Stomach (tissue), 9 donors: Measurements from ENCODE around the gene JAKMIP1. TPM values are rescaled to one million over a fixed set of nuclear protein-coding genes. Genes with fewer than 3 reads are reported as not detected.
A peak's percentile ranks its signal among the peaks of the same experiment; 100 is the strongest.

Experiments
- DNase-seq, 2 donors: peaks; one replicate each; pipeline versions ENCODE4 v3.0.0 to v3.0.0-alpha.2; 2013 to 2019
- H3K27ac ChIP-seq, 5 donors: fragments of 200-600 bp in 4 of 5; sonication (generic) in 4 of 5; one replicate each; pipeline ENCODE4 v1.5.1; 2013 to 2019; ENCODE audit warnings: mild to moderate bottlenecking in 1 of 5, moderate library complexity in 1 of 5
- H3K27me3 ChIP-seq, 3 donors: fragments of 200-600 bp; sonication (generic); one replicate each; pipeline ENCODE4 v1.5.1; 2017 to 2019; ENCODE audit warnings: mixed run types in 1 of 3
- H3K36me3 ChIP-seq, 4 donors: fragments of 200-600 bp; sonication (generic); 1 replicate in 3 of 4; 2 replicates in 1 of 4; pipeline ENCODE4 v1.5.1; 2016 to 2019
- H3K4me1 ChIP-seq, 4 donors: fragments of 200-600 bp; sonication (generic); one replicate each; pipeline ENCODE4 v1.5.1; 2016 to 2019
- H3K4me3 ChIP-seq, 4 donors: fragments of 200-600 bp; sonication (generic) in 3 of 4; one replicate each; pipeline ENCODE4 v1.5.1; 2016 to 2019; ENCODE audit warnings: mild to moderate bottlenecking in 1 of 4
- H3K9me3 ChIP-seq, 4 donors: fragments of 200-600 bp; sonication (generic); one replicate each; pipeline ENCODE4 v1.5.1; 2016 to 2019
- EP300 ChIP-seq: sonication (generic); formaldehyde crosslinking; IDR thresholded peaks from one replicate; pipeline ENCODE4 v1.6.1; 2017; ENCODE audit warnings: antibody characterized with exemption
- POLR2A ChIP-seq, 4 donors: fragments of 450-650 bp; IDR thresholded peaks; one replicate each; pipeline ENCODE4 v1.6.1; 2016; ENCODE audit warnings: antibody characterized with exemption in 4 of 4, control low read depth in 2 of 4, mild to moderate bottlenecking in 1 of 4, moderate library complexity in 1 of 4
- POLR2AphosphoS5 ChIP-seq, 3 donors: sonication (generic); formaldehyde crosslinking; IDR thresholded peaks; one replicate each; pipeline ENCODE4 v1.6.1; 2016; ENCODE audit warnings: antibody characterized with exemption in 3 of 3
- WGBS, 5 donors: extraction: QIAGEN DNeasy Blood & Tissue Kit in 3 of 5; methylation state at CpG; one replicate each; pipeline versions ENCODE4 v1.1.5 to v1.1.7; 2013 to 2018; 5-methylcytosine and 5-hydroxymethylcytosine counted together
- intact Hi-C: fragments of 100-400 bp; cut with DNase I; formaldehyde crosslinking; loops from one replicate; pipeline ENCODE4 v1.15.1; 2023; ENCODE audit warnings: low total_unique reads
- polyA plus RNA-seq, 3 donors: library from polyadenylated mRNA; stranded (reverse); fragments of 200-250 nt; gene quantifications; one replicate each; pipeline ENCODE4 v1.2.3, GENCODE V29; 2013
- total RNA-seq, 5 donors: library from RNA; depleted of rRNA; stranded (reverse); fragments of >200 nt; gene quantifications; one replicate each; pipeline versions ENCODE4 v1.1.0 to v1.2.3, GENCODE V29; 2014 to 2016
- TF ChIP-seq, protein P1 (sequence below), 7 experiments: fragments of 450-650 bp in 4 of 7; fragments of 200-600 bp in 3 of 7; sonication (generic) in 3 of 7; IDR thresholded peaks; one replicate each; pipeline ENCODE4 v1.5.1; 2016 to 2019; ENCODE audit warnings: antibody characterized with exemption in 7 of 7, control low read depth in 2 of 7, mild to moderate bottlenecking in 1 of 7
- donor health status: healthy with polysubstance abuse.
- donor health status: Bipolar disorder and iron deficiency.
- donor health status: healthy.

Gene JAKMIP1
- total and polyA plus RNA-seq, 8 donors = 0.18 to 10.3 (median 0.54) TPM; not detected in 2

DNA sequence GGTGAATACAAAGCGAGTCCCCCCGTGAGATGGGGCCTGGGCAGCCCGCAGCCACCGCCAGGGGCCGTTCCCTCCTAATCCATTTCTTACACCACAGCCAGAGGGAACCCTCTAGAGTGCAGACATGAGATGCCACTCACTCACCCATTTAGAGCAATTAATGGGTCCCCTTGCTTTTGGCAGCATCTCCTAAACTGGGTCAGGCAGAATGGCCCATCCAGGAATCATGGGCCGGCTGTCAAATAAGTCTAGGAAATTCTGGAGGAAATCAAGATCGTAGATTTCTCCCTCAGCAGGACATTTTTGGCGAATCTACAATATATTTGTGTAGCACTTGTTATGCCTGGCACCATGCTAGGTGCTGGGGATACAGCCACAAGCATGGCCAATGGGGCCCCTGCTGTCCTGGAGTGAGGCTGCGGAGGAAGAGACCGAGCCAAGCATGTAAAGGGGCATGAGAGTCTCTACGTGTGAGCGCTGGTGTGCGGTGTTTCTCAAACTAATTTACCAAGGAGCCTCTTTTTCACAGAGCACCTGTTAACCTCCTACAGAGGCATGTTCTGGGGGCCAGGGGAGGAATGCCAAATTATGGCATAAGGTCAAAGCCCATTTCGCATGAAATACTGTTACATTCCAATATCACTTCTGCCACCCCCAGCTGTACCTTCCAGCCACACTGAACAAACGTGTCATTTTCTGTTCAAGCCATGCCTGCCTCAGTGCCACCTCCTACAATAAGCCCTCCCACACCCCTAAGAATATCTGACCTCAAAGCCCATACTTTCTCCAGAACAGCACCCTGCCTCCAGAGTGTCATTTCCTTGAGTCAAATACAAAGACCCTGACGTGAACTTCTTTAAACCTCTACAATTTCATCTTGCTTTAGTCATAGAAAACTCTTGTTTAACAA lies 28.1 kb upstream of the JAKMIP1 start:
- Histone ChIP-seq H3K4me1 (no peaks in the 10 kb centered on the region), H3K36me3 (no peaks in the 10 kb centered on the region), H3K9me3 (no peaks in the 10 kb centered on the region), H3K27me3 (peaks cover 0 to 41% (median 1%) of the 10 kb centered on the region in 3 donors), H3K4me3 (no peak overlapping the region), H3K27ac (no peak overlapping the region)
- intact Hi-C loops = no loop called here
- DNase-seq = peak in 1 of 2 donors; percentile 8
- 67 to 82% (median 81%) methylated on average over 14 to 16 of the region's 16 CpGs for WGBS, 5 donors
- no peak for TF ChIP-seq POLR2A (IDR thresholded peaks at IDR 0.05)
- TF ChIP-seq POLR2AphosphoS5 (IDR thresholded peaks at IDR 0.05) = no peak
- no peak for TF ChIP-seq EP300
- TF ChIP-seq, protein P1, sequence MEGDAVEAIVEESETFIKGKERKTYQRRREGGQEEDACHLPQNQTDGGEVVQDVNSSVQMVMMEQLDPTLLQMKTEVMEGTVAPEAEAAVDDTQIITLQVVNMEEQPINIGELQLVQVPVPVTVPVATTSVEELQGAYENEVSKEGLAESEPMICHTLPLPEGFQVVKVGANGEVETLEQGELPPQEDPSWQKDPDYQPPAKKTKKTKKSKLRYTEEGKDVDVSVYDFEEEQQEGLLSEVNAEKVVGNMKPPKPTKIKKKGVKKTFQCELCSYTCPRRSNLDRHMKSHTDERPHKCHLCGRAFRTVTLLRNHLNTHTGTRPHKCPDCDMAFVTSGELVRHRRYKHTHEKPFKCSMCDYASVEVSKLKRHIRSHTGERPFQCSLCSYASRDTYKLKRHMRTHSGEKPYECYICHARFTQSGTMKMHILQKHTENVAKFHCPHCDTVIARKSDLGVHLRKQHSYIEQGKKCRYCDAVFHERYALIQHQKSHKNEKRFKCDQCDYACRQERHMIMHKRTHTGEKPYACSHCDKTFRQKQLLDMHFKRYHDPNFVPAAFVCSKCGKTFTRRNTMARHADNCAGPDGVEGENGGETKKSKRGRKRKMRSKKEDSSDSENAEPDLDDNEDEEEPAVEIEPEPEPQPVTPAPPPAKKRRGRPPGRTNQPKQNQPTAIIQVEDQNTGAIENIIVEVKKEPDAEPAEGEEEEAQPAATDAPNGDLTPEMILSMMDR (IDR thresholded peaks at IDR 0.05) = no peak

DNA sequence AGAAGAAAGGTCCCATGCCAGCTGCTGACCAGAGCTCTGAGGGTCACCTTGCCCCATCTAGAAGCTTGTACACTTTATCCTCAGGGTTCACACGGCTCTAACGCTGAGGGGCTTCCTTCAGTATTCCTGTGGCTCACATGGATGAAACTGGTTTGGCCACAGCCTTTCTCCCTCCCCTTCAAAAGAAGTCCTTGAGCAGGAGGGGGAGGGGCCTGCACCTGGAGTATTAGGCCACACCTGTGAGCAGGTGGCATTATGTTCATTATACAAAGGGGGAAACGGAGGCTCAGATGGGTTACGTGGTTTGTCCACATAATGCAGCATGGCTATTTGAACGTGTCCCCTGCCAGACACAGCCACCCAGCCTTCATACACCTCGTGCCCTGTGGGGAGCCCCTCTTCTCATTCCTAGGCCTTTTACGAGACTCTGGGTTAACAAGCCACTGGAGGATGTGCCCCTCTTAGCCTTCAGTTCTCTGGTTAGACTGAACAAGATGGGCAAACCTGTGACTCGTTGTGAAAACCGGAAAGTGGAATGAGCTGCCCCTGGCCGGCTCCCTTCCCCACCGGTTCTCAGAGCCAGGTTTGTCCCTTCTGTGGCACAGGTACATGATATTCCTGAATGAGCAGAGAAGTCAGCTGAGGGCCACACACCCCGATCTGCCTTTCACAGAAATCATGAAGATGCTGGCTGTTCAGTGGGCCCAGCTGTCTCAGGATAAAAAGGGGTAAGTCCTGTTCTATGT lies 27.2 kb upstream of the JAKMIP1 start:
- no peaks in the 10 kb centered on the region for H3K4me1 ChIP-seq
- peak in 1 of 2 donors; percentile 17 for DNase-seq

DNA sequence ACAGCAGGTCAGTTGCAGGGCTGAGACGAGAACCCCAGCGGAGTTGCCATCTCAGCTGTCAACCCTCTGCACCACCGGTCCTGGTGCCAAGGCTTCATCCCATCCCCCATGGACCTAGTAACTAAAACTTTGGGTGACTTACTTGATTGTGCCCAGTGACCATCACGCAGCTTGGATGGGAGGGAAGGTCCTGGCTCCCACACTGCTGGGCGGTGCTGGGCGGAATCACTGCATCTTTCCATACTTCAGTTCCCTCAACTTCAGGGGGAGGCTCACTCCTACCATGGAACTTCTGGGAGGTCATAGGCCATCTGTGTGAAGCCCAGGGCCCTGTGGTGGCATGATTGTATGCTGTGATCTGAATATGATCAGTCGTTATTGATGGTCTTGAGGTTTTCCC lies 26.2 kb upstream of the JAKMIP1 start:
- Histone ChIP-seq H3K27me3 (peaks cover 0 to 60% (median 20%) of the 10 kb centered on the region in 3 donors), H3K36me3 (no peaks in the 10 kb centered on the region), H3K4me3 (no peak overlapping the region), H3K27ac (no peak overlapping the region), H3K9me3 (peaks cover 0 to 14% (median 10%) of the 10 kb centered on the region in 4 donors), H3K4me1 (peaks cover 0 to 8% (median 6%) of the 10 kb centered on the region in 4 donors)
- intact Hi-C loops = no loop called here
- TF ChIP-seq EP300 (no peak), POLR2A (IDR thresholded peaks at IDR 0.05) (no peak), POLR2AphosphoS5 (IDR thresholded peaks at IDR 0.05) (no peak)
- TF ChIP-seq, protein P1 (IDR thresholded peaks at IDR 0.05) = no peak
- DNase-seq = peak in 1 of 2 donors; percentile 22
- 71 to 92% (median 84%) methylated on average over 6 to 7 of the region's 7 CpGs for WGBS, 5 donors

More for the DNA sequence above, 27.2 kb upstream of the JAKMIP1 start:
- no peak overlapping the region for H3K27ac ChIP-seq
- peaks cover 0 to 49% (median 10%) of the 10 kb centered on the region in 3 donors for H3K27me3 ChIP-seq
- no peaks in the 10 kb centered on the region for H3K36me3 ChIP-seq
- 65 to 75% (median 72%) methylated on average over 10 to 12 of the region's 12 CpGs for WGBS, 5 donors
- no peak overlapping the region for H3K4me3 ChIP-seq
- intact Hi-C loops = no loop called here
- TF ChIP-seq, protein P1 (IDR thresholded peaks at IDR 0.05) = no peak
- TF ChIP-seq EP300 = no peak
- no peak for TF ChIP-seq POLR2AphosphoS5 (IDR thresholded peaks at IDR 0.05)
- TF ChIP-seq POLR2A (IDR thresholded peaks at IDR 0.05) = no peak
- H3K9me3 ChIP-seq = peaks cover 0 to 4% (median 2%) of the 10 kb centered on the region in 4 donors

DNA sequence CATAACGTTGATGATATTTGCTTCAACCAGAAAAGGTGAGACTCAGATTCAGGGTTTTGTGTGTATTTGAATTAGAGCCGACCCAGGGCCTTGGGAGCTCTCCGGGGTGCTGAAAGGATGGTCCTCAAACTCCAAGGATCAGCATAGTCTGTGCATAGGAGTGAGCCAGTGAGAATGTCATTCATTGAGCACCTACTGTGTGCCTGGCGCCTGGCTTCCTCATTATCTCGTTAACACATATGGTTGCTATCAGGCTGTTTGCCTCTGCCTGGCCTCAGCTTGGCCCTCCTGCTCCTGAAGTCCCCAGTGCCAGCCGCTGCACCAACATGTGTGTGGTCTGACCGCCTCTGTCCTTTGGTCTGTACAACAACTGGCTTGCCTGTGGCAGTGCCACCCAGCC lies 25.1 kb upstream of the JAKMIP1 start:
- DNase-seq = peak; percentile 24 to 65
- H3K36me3 ChIP-seq = no peaks in the 10 kb centered on the region
- peaks cover 5 to 70% (median 31%) of the 10 kb centered on the region in 3 donors for H3K27me3 ChIP-seq
- H3K4me1 ChIP-seq = peaks cover 0 to 14% (median 8%) of the 10 kb centered on the region in 4 donors
- no peak overlapping the region for H3K4me3 ChIP-seq
- H3K9me3 ChIP-seq = peaks cover 0 to 14% (median 10%) of the 10 kb centered on the region in 4 donors
- intact Hi-C loops = no loop called here
- 37 to 44% (median 42%) methylated on average over 7 of the region's 7 CpGs for WGBS, 5 donors
- H3K27ac ChIP-seq = no peak overlapping the region
- TF ChIP-seq POLR2A (IDR thresholded peaks at IDR 0.05) (no peak), POLR2AphosphoS5 (IDR thresholded peaks at IDR 0.05) (no peak), EP300 (no peak)
- TF ChIP-seq, protein P1 (IDR thresholded peaks at IDR 0.05) = no peak
